MM.1S (cell line): ENCODE data around the gene IGDCC3.
A peak's percentile ranks its signal among the peaks of the same experiment; 100 is the strongest.

Experiments
- DNase-seq: peaks from one replicate; pipeline ENCODE4 v3.0.0-alpha.2; 2015
- H2AFZ ChIP-seq: fragments of 300-600 bp; sonication (generic); 2 replicates; pipeline ENCODE4 v1.6.0; 2016; ENCODE audit warnings: antibody characterized with exemption, low read length
- H3F3A ChIP-seq: fragments of 300-600 bp; sonication (generic); 2 replicates; pipeline ENCODE4 v1.6.1; 2016; ENCODE audit warnings: mild to moderate bottlenecking, antibody characterized with exemption, low read length, moderate library complexity, mixed read lengths; ENCODE audit not compliant: insufficient read depth
- H3K27ac ChIP-seq: fragments of 300-600 bp; sonication (generic); 2 replicates; pipeline ENCODE4 v1.5.1; 2016; ENCODE audit warnings: mild to moderate bottlenecking, low read length
- H3K27me3 ChIP-seq: fragments of 300-600 bp; sonication (generic); replicated peaks from 2 replicates; pipeline ENCODE4 v1.6.0; 2016; ENCODE audit warnings: low read length; ENCODE audit not compliant: insufficient read depth
- H3K36me3 ChIP-seq: fragments of 300-600 bp; sonication (generic); replicated peaks from 2 replicates; pipeline ENCODE4 v1.6.1; 2016; ENCODE audit warnings: mild to moderate bottlenecking, low read length, mixed read lengths; ENCODE audit not compliant: insufficient read depth
- H3K4me1 ChIP-seq: fragments of 300-600 bp; sonication (generic); 2 replicates; pipeline ENCODE4 v1.6.1; 2016; ENCODE audit warnings: low read length, mixed read lengths
- H3K4me2 ChIP-seq: fragments of 300-600 bp; sonication (generic); 2 replicates; pipeline ENCODE4 v1.6.0; 2016; ENCODE audit warnings: low read depth, low read length
- H3K4me3 ChIP-seq: fragments of 300-600 bp; sonication (generic); 2 replicates; pipeline ENCODE4 v1.5.1; 2016; ENCODE audit warnings: low read length, mixed read lengths
- H3K79me2 ChIP-seq: fragments of 300-600 bp; sonication (generic); 2 replicates; pipeline ENCODE4 v1.6.1; 2016; ENCODE audit warnings: mixed run types, low read length, mixed read lengths
- H3K9ac ChIP-seq: fragments of 300-600 bp; sonication (generic); 2 replicates; pipeline ENCODE4 v1.6.1; 2016; ENCODE audit warnings: low read length, mixed read lengths
- H3K9me2 ChIP-seq: fragments of 300-600 bp; sonication (generic); replicated peaks from 2 replicates; pipeline ENCODE4 v1.6.1; 2016; ENCODE audit warnings: mild to moderate bottlenecking, low read length, mixed read lengths; ENCODE audit not compliant: insufficient read depth
- H3K9me3 ChIP-seq: fragments of 300-600 bp; sonication (generic); replicated peaks from 2 replicates; pipeline ENCODE4 v1.6.1; 2016; ENCODE audit warnings: mild to moderate bottlenecking, low read length, mixed read lengths; ENCODE audit not compliant: insufficient read depth
- H4K20me1 ChIP-seq: fragments of 300-600 bp; sonication (generic); 2 replicates; pipeline ENCODE4 v1.6.1; 2016; ENCODE audit warnings: mild to moderate bottlenecking, low read length, moderate library complexity, mixed read lengths; ENCODE audit not compliant: insufficient read depth
- EZH2 ChIP-seq: fragments of 300-600 bp; sonication (generic); optimal IDR thresholded peaks from 2 replicates; pipeline ENCODE3; 2017; ENCODE audit warnings: low read depth, mild to moderate bottlenecking, antibody characterized with exemption, low read length, mixed read lengths
- EZH2phosphoT487 ChIP-seq: fragments of 300-600 bp; sonication (generic); IDR thresholded peaks from 2 replicates; pipeline ENCODE4 v1.6.1; 2018; ENCODE audit warnings: antibody characterized with exemption, low read length
- TF ChIP-seq, protein P1 (sequence below): fragments of 300-600 bp; sonication (generic); IDR thresholded peaks from 2 replicates; pipeline ENCODE4 v1.5.1; 2016; ENCODE audit warnings: antibody characterized with exemption, low read length, mixed read lengths

The IGDCC3 gene

DNA sequence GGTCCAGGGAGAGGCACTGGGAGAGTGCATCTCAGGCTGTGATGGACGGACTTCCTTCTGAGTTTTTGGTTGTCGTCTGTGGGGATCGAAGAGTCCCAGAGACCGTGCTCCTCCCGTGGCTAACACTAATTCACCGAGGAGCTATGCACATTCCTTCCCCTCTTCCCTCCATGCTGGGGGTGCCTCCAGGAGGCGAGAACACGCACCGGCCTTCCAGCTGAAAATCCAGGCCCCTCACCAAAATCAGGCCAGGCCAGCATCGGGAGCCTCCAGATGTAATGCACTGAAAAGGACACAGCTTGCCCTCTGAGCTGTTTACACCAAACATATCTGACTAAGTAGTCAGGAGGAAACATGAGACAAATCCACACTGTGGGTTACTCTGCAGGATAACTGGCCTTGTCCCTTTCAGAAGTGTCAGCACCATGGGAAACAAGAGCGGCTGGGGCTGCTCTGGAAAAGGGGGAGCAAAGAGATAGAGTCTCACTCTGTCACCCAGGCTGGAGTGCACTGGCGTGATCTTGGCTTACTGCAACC lies 67.9 kb downstream of the IGDCC3 start:
- H3K9me2 ChIP-seq: no peaks in the 10 kb centered on the region
- TF ChIP-seq, protein P1, sequence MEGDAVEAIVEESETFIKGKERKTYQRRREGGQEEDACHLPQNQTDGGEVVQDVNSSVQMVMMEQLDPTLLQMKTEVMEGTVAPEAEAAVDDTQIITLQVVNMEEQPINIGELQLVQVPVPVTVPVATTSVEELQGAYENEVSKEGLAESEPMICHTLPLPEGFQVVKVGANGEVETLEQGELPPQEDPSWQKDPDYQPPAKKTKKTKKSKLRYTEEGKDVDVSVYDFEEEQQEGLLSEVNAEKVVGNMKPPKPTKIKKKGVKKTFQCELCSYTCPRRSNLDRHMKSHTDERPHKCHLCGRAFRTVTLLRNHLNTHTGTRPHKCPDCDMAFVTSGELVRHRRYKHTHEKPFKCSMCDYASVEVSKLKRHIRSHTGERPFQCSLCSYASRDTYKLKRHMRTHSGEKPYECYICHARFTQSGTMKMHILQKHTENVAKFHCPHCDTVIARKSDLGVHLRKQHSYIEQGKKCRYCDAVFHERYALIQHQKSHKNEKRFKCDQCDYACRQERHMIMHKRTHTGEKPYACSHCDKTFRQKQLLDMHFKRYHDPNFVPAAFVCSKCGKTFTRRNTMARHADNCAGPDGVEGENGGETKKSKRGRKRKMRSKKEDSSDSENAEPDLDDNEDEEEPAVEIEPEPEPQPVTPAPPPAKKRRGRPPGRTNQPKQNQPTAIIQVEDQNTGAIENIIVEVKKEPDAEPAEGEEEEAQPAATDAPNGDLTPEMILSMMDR: no peak
- TF ChIP-seq EZH2phosphoT487 (no peak), EZH2 (no peak)
- H3K27ac ChIP-seq: no peak overlapping the region
- no peak for DNase-seq
- H3K9me3 ChIP-seq: no peaks in the 10 kb centered on the region
- H3K4me3 ChIP-seq: no peak overlapping the region
- H3K36me3 ChIP-seq: no peaks in the 10 kb centered on the region
- H3K4me1 ChIP-seq: no peaks in the 10 kb centered on the region
- no peaks in the 10 kb centered on the region for H4K20me1 ChIP-seq
- H3K79me2 ChIP-seq: no peaks in the 10 kb centered on the region
- peaks cover 7% of the 10 kb centered on the region; the same call in 1 of the 2 replicates for H3K27me3 ChIP-seq
- H3K4me2 ChIP-seq: no peak overlapping the region
- no peak overlapping the region for H2AFZ ChIP-seq
- peaks cover 13% of the 10 kb centered on the region for H3F3A ChIP-seq
- H3K9ac ChIP-seq: no peak overlapping the region

- Histone ChIP-seq H3K4me2 (no peak overlapping the region), H3K4me3 (no peak overlapping the region), H3K36me3 (no peaks in the 10 kb centered on the region), H3K9me3 (no peaks in the 10 kb centered on the region), H3K27me3 (0 out of 2 replicates have a peak, but pooled peaks cover 7% of the 10 kb centered on the region), H3F3A (peaks cover 16% of the 10 kb centered on the region), H3K27ac (no peak overlapping the region), H3K9me2 (no peaks in the 10 kb centered on the region), H2AFZ (no peak overlapping the region), H3K79me2 (no peaks in the 10 kb centered on the region), H3K9ac (no peak overlapping the region), H4K20me1 (no peaks in the 10 kb centered on the region), H3K4me1 (no peaks in the 10 kb centered on the region)
- no peak for TF ChIP-seq EZH2
- DNase-seq: no peak
These were observed 69.8 kb downstream of the IGDCC3 start for GRCh38 chr15:65307978-65308377.

DNA sequence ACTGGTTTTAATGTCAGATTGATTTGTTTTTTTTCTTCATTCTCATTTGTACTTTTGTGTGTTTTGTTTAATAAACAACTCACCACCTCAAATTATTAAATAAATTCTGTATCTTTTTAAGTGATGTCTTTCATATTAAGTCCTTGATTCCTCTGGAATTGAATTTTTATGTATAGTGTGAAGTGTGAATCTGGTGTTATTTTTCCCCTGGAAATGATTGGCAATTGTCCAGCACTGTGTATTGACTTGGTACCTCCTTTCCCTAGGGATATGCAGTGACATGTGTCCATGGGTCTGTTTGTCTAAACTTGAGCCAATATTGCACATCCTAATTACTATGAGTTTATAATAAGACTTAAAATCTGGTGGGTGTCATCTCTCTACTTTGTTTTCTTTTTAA lies 71.3 kb downstream of the IGDCC3 start:
- no peaks in the 10 kb centered on the region for H4K20me1 ChIP-seq
- H3K4me2 ChIP-seq: no peak overlapping the region
- H3K4me1 ChIP-seq: no peaks in the 10 kb centered on the region
- no peaks in the 10 kb centered on the region for H3K36me3 ChIP-seq
- H3K9me3 ChIP-seq: no peaks in the 10 kb centered on the region
- no peaks in the 10 kb centered on the region for H3K9me2 ChIP-seq
- H3K79me2 ChIP-seq: no peaks in the 10 kb centered on the region
- no peak overlapping the region for H3K27ac ChIP-seq
- H3K27me3 ChIP-seq: no peaks in the 10 kb centered on the region
- TF ChIP-seq, protein P1: no peak
- TF ChIP-seq EZH2phosphoT487: no peak
- TF ChIP-seq EZH2: no peak
- H3K9ac ChIP-seq: no peak overlapping the region
- H2AFZ ChIP-seq: no peak overlapping the region
- no peak for DNase-seq
- H3K4me3 ChIP-seq: no peak overlapping the region
- H3F3A ChIP-seq: peaks cover 16% of the 10 kb centered on the region

DNA sequence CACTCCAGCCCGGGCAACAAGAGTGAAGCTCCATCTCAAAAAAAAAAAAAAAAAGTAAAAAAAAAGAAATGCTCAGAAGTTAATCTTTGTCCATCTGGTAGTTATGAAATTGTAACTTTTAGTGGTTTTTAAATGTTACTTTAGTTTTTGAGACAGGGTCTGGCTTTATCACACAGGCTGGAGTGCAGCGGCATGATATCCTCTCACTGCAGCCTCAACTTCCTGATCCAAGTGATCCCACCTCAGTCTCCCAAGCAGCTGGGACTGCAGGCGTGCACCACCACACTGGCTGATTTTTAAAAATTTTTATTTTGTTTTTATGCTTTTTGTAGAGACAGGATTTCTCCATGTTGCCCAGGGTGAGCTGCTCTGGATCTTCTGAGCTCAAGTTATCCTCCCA lies 72.0 kb downstream of the IGDCC3 start:
- Histone ChIP-seq H3K27ac (no peak overlapping the region), H4K20me1 (no peaks in the 10 kb centered on the region), H3K4me1 (no peaks in the 10 kb centered on the region), H3K79me2 (no peaks in the 10 kb centered on the region), H3K27me3 (no peaks in the 10 kb centered on the region), H3K9me2 (no peaks in the 10 kb centered on the region), H3K4me3 (no peak overlapping the region), H3F3A (peaks cover 18% of the 10 kb centered on the region), H3K36me3 (no peaks in the 10 kb centered on the region), H2AFZ (no peak overlapping the region), H3K4me2 (peak overlapping the region; percentile 70; the same call in 1 of the 2 replicates), H3K9ac (no peak overlapping the region), H3K9me3 (no peaks in the 10 kb centered on the region)
- no peak for DNase-seq
- TF ChIP-seq, protein P1: no peak
- no peak for TF ChIP-seq EZH2phosphoT487
- TF ChIP-seq EZH2: no peak
